AG04450 (cell line): ENCODE results near the gene MEI4. TPM values are rescaled to one million over a fixed set of nuclear protein-coding genes. Genes with fewer than 3 reads are reported as not detected.

Source experiments
- CTCF ChIA-PET: fragments of 300-600, 350-600 bp; formaldehyde crosslinking; extraction: SDS; loops from one replicate; lab custom pipeline; 2022; ENCODE audit warnings: antibody characterized with exemption, inconsistent platforms; lab: Charles Lee
- POLR2A ChIA-PET: fragments of 350-600 bp; formaldehyde crosslinking; extraction: SDS; loops from one replicate; lab custom pipeline; 2021; ENCODE audit warnings: antibody characterized with exemption, inconsistent platforms; lab: Yijun Ruan, JAX
- DNase-seq: peaks from one replicate; pipeline ENCODE4 v3.0.0-alpha.2; 2011; ENCODE audit warnings: low read depth, low spot score
- H3K27ac ChIP-seq: one replicate; pipeline ENCODE4 v1.5.1; 2012; ENCODE audit warnings: low read depth, low read length, control low read depth
- H3K27me3 ChIP-seq: one replicate; pipeline ENCODE4 v1.6.0; 2012; ENCODE audit warnings: low read length; ENCODE audit not compliant: control insufficient read depth, insufficient read depth
- H3K4me3 ChIP-seq: 2 replicates; pipeline ENCODE4 v1.5.1; 2011; ENCODE audit warnings: mild to moderate bottlenecking, low read depth, low read length, control low read depth
- H3K9me3 ChIP-seq: 2 replicates; pipeline ENCODE4 v1.5.1; 2012; ENCODE audit warnings: low read length; ENCODE audit not compliant: control insufficient read depth, insufficient read depth
- polyA plus RNA-seq: library from polyadenylated mRNA; depleted of rRNA; stranded (reverse); fragments of >200 nt; gene quantifications from 2 replicates; pipeline ENCODE4 v1.2.3, GENCODE V29; 2011
- TF ChIP-seq, protein P1 (sequence below): IDR thresholded peaks from 2 replicates; pipeline ENCODE4 v1.5.1; 2011; ENCODE audit warnings: low read depth, low read length, control low read depth, inconsistent platforms

The MEI4 gene
- polyA plus RNA-seq, 1 experiment, result not detected

DNA sequence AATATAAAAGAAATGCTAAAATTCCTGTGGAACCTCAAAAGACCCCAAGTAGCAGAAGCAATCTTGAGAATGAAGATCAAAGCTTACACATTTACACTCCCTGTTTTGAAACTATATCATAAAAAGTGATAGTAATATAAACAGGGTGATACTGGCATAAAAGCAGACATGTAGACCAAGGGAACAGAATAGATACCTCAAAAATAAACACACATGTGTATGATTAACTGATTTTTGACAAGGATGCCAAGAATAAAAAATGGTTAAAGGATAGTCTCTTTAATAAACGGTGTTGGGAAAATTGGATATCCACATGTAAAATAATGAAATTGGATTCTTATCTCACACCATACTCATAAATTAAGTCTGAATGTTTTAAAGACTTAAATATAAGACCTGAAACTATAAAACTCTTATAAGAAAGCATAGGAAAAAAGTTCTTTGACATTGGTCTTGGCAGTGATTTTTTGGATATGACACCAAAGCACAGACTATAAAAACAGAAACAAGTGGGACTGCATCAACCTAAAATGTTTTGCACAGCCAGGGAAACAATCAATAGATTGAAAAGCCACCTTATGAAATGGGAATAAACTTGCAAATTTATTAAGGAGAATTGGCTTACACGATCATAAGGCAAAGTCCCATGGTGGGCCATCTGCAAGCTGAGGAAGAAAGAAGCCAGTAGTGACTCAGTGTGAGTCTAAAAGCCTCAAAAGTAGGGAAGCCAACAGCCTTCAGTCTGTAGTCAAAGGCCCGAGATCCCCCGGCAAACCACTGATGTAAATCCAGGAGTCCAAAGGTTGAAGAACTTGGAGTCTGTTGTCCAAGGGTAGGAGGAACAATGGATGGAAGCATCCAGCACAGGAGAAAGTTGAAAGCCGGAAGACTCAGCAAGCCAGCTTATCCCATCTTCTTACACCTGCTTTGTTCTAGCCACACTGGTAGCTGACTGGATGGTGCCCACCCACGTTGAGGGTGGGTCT, 144.3 kb downstream of the MEI4 start:
- Histone ChIP-seq H3K27ac (no peak overlapping the region), H3K4me3 (no peak overlapping the region), H3K27me3 (no peaks in the 10 kb centered on the region), H3K9me3 (peaks cover 5% of the 10 kb centered on the region; the same call in 1 of the 2 replicates)
- ChIA-PET POLR2A (no interaction called here), CTCF (no interaction called here)
- TF ChIP-seq, protein P1, sequence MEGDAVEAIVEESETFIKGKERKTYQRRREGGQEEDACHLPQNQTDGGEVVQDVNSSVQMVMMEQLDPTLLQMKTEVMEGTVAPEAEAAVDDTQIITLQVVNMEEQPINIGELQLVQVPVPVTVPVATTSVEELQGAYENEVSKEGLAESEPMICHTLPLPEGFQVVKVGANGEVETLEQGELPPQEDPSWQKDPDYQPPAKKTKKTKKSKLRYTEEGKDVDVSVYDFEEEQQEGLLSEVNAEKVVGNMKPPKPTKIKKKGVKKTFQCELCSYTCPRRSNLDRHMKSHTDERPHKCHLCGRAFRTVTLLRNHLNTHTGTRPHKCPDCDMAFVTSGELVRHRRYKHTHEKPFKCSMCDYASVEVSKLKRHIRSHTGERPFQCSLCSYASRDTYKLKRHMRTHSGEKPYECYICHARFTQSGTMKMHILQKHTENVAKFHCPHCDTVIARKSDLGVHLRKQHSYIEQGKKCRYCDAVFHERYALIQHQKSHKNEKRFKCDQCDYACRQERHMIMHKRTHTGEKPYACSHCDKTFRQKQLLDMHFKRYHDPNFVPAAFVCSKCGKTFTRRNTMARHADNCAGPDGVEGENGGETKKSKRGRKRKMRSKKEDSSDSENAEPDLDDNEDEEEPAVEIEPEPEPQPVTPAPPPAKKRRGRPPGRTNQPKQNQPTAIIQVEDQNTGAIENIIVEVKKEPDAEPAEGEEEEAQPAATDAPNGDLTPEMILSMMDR, result no peak
- DNase-seq, result no peak

DNA sequence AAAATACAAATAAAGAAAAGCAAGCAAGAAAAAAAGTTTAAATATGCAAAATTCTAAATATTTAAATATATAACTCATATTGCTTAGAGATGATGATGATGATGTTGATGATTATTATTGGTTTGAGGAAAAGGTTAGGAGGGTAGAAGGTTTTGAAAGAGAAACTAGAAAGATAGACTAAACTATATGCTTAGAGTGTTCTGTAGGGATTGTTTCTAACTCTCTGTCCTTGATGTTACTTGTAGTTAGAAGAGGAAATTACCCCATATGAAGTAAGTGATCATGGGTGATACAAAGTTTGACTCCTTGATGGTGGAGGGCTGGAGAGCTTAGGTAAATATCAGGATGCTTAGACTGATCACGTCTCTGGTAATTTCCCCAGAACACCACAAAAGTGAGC, 159.5 kb downstream of the MEI4 start:
- Histone ChIP-seq H3K27ac (no peak overlapping the region), H3K4me3 (no peak overlapping the region), H3K27me3 (no peaks in the 10 kb centered on the region), H3K9me3 (peaks cover 3% of the 10 kb centered on the region; the same call in 1 of the 2 replicates)
- TF ChIP-seq, protein P1, result no peak
- ChIA-PET POLR2A (no interaction called here), CTCF (no interaction called here)
- DNase-seq, result no peak

DNA sequence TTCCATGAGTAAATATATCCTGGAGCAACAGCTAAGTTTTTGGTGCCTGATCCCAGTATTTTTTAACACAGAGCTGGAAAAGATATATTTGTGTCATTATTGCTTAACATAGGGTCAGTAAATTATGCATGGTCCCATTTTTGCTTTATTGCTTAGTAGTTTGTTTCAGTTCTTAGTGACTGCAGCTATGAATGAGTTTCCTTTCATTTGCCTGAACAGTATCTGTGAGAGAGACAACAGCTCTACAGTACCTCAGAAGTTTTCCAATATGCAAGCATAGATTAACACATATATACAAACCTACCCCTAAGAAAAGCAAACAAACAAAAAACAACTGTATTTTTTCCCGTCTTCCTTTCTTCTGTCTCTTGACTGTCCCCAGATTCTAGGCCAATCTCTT, 160.3 kb downstream of the MEI4 start:
- POLR2A ChIA-PET, result no interaction called here
- H3K9me3 ChIP-seq, result peaks cover 3% of the 10 kb centered on the region; the same call in 1 of the 2 replicates
- CTCF ChIA-PET, result no interaction called here

GRCh38 chr6:77814119-77814518, 161.3 kb downstream of the MEI4 start:
- ChIA-PET POLR2A (no interaction called here), CTCF (no interaction called here)
- TF ChIP-seq, protein P1, result no peak
- H3K27ac ChIP-seq, result no peak overlapping the region
- DNase-seq, result no peak
- no peaks in the 10 kb centered on the region for H3K9me3 ChIP-seq
- H3K27me3 ChIP-seq, result no peaks in the 10 kb centered on the region
- no peak overlapping the region for H3K4me3 ChIP-seq

More for the DNA sequence above, 160.3 kb downstream of the MEI4 start:
- no peak for DNase-seq
- no peak overlapping the region for H3K4me3 ChIP-seq
- TF ChIP-seq, protein P1, result no peak
- no peaks in the 10 kb centered on the region for H3K27me3 ChIP-seq
- no peak overlapping the region for H3K27ac ChIP-seq

DNA sequence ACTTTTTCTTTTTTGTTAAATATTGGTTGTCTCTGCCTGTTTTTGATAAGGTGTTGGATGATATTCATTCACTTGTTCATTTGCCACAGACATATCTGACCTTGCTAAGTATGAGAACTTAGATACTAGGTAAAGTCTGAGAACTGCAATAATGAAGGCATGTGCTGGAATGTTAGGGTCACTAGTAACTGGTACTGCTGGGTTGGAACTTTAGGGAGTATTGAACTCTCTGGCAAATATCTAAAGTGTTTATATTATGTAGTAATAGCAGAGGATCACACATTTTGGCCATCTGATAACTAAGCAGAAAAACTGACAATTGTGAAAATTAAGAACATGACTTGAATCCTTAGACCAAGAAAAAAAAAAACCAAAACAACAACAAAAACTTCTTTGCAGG, 162.7 kb downstream of the MEI4 start:
- POLR2A ChIA-PET, result no interaction called here
- Histone ChIP-seq H3K4me3 (no peak overlapping the region), H3K27ac (no peak overlapping the region), H3K9me3 (peaks cover 4% of the 10 kb centered on the region; the same call in 1 of the 2 replicates), H3K27me3 (no peaks in the 10 kb centered on the region)
- no peak for DNase-seq
- CTCF ChIA-PET, result no interaction called here
- TF ChIP-seq, protein P1, result no peak
